H1 (cell line): ENCODE results near the gene PIWIL1. TPM values are rescaled to one million over a fixed set of nuclear protein-coding genes. Genes with fewer than 3 reads are reported as not detected.

Experiments used
- CHD7 ChIP-seq: fragments of 300-600 bp; sonication (generic); IDR thresholded peaks from 2 replicates; pipeline ENCODE4 v1.7.1; 2012; ENCODE audit warnings: low read length, moderate library complexity, mild to moderate bottlenecking, inconsistent platforms; ENCODE audit not compliant: insufficient replicate concordance
- polyA plus RNA-seq, 7 experiments: library from polyadenylated mRNA; depleted of rRNA in 3 of 7; stranded (reverse) in 5 of 7; unstranded in 2 of 7; fragments of >200 nt in 5 of 7; fragments of 200-250 nt in 2 of 7; gene quantifications; 1 replicate in 5 of 7; 2 replicates in 1 of 7; 4 replicates in 1 of 7; pipeline versions ENCODE4 v1.2.1 to v1.2.3, GENCODE V29; 2011 to 2013; ENCODE audit warnings: missing spikeins in 2 of 7, mixed read lengths in 2 of 7
- total RNA-seq: library from RNA; stranded (reverse); fragmentation: NEBNext Ultra II Directional; extraction: Animal tissue kit (Norgen Biotek cat#: 25700); gene quantifications from 2 replicates; pipeline ENCODE4 v1.2.1, GENCODE V29; 2021

The PIWIL1 gene
- total and polyA plus RNA-seq, 2 of the 8 experiments (the other 6 are each of a cell fraction or from before 2014, with no cell fraction given) = not detected

DNA sequence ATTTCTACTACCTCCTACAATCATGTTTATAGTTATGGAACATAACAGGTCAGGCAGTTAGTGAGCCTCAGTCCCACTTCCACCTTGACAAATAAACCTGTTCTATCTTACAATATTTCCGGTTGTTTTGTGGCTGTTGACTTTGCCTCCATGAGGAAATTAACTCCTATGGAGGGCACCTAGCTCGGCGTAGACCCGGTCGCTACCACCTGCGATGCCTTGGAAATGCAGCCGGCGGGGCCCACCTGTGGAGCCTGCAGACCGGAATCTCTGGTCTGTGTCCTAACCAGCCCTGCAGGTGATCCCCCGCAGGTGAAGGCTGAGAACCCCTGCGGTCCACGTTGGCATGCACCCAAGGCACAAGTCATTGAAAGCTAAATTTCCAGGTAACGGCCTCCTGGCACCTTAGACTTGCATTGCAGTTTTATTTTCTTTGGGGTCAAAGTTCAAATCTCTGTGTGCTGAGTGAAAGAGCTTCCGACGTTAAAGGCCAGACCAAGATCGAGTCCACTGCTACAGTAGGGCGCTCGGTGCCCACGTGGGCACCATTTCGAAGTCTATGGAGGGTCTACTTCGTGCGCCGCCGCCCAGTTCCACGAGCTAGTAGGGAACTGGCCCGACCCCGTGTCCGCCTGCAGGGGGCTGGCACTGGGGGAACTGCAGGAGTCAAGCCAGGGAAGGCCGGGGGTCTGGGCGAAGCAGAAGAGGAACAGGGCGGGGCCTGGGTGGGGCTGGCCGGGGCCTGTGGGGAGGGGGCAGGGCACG is 782 bp upstream of the PIWIL1 start (continued):
- TF ChIP-seq CHD7 = no peak
